ENCODE results near the gene HOXB8.

HOXB8 gene

DNA sequence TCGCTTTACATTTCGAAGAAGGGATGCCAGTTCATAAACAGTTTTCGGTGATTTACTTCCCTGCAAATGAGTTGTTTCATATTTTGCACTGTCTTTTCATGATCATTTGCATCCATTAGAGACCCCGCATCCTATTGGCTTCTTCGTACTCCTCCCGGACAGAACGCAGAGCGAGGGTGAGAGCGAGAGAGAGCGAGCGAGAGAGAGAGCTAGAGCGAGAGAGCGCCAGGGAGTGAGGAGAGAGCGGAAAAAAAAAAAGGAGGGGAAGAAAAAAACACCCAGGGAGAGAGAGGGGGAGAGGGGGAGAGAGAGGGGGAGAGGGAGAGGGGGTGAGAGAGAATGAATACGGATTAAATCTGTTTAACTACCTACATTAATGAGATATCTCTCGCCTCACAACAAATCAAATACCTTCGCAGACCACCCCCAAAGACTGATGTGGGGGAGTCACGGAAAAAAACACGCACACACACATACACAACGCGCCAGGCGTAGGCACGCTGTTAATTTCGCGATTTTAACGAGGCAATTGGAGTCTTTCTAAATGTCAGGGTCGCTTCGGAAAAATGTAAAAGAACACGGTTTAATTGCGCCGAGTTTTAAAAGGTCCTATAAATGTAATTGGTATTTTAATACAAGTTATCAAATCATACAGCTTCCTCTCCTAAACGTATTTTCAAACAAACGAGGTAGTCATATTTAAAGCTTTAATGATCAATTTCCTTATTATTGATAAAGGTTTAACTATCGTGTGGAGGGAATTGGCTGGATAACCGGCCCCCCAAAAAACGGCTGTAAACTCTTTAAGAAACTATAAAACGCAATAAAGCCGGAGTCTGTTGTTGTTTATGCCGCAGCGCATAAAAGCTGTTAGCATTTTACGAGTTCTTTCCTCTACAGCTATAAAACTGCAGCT, at the start of gene HOXB8:
Gene HOXB8 (minus strand): TSS at position 246 of the 916 bp plus-strand sequence. CDS start 588 bp downstream, outside the sequence.
- DNase-seq, result no peak

DNA sequence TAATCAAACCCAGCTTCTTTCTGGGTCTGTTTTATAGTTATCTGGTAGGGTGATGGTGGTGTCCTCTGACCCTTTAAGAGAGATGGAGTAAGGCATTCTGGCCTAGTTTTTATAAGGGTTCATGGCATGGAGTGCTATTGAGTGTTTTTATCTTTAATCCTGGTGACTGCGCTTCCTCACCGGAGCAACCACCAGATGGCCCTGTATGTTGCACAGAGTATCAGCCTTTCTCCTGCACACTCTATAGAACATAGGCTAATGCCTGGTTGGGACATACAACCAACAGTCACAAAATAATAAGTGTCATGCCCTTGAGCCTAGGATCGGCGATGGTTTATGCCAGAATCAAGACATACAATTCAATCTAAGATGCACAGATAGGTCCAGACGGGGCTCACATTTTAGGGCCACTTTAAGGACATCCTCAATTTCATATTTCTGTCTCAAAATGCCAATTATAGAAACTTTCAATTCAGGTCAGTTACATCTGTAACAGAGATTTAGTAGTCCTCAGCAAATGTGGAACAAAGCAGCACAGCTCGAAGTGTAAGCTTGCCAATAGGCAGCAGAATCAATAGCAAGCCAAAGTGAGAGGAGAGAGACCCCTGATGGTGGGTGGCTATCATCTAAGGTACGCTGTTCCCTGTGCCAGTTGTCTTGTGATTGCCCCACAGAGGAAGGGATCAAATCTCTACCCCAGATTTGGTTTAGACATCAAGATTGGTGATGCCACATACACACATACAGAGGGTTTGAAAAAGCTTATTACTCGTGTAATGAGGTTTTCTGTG, 48.2 kb upstream of the HOXB8 start:
- no peak for DNase-seq

DNA sequence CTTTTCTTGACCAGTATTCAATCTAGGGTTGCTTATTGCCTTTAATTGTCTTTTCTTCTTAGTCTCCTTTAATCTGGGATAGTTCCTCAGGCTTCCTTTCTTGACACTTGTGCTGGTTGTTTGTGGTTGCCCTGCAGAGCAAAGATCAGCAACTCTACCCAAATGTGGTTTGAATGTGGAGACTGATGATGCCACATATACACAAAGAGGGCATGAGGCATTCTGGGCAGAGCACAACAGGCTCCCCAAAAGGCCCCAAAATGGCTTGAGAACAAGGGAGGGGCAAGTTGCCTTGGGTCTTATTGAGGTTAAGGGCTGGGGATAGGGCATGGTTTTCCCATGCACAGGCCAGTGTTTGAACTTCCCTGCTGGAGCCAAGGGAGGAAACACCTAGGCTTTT, 40.8 kb upstream of the HOXB8 start:
- DNase-seq, result no peak

DNA sequence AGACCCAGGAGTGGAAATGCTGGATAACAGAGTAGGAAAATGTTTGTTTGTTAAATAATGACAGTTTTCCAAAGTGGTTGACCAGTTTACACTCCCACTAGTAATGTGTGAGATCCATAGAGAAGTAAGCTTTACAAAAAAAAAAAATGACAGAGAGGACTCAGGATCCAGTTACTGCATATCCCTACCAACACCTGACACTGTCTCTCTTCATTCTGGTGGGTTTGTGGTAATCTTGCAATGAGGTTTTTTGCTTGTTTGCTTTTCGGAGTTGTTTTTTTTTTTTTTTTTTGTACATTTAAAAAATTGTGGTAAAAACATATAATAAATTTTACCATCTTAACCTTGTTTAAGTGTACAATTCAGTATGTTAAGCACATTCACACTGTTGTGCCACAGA, 34.6 kb upstream of the HOXB8 start:
- no peak for DNase-seq

DNA sequence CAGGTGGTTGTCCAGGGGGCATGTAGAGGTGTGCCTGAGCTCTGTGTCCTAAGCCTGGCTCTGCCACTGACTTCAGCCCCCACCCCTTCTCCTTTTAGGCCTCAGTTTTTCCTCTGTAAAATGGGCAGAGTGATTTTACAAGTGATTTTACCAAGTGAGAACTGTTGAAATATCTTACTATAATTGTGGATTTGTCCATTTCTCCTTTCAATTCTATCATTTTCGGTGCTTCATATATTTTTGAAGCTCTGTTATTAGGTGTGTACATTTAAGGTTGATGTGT, 32.8 kb upstream of the HOXB8 start:
- DNase-seq, result no peak

DNA sequence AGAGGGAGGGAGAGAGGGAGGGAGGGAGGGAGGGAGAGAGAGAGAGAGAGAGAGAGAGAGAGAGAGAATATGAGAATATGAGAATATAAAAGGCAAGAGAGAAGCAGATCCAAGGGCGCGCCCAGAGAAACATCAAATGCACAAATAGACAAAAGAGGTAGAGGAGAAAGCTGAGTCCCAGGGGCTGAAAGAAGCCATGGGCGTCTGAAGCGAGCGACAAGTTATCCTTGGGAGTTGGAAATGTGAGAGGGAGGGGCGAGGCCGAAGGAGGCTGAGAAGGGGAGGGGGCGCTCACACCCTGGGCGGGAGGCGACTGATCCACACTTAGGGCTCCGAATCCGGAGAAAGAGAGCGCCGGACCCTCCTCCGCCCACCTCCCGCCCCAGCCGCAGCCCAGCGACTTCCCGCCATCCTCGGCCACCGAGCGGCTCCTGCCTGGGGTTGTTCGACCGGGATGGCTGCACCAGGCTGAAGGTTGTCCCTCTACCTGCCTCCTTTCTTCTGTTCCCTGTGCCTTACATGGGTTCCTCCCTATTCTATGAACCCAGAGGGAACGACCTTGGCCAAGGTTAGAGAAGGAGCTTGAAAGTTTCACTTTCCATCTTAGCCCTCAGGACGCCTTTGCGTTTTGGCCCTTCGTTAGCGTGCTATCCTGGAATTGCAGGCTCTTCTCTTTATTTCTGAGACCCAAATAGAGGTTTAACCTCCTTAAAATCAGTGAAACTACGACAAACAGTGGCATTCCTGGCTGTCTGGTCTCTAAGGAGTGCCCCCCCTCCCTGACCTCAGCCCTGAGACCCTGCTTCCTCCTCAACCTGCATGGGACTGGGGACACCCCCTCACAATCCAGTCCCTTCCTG, 32.2 kb upstream of the HOXB8 start:
- no peak for DNase-seq

DNA sequence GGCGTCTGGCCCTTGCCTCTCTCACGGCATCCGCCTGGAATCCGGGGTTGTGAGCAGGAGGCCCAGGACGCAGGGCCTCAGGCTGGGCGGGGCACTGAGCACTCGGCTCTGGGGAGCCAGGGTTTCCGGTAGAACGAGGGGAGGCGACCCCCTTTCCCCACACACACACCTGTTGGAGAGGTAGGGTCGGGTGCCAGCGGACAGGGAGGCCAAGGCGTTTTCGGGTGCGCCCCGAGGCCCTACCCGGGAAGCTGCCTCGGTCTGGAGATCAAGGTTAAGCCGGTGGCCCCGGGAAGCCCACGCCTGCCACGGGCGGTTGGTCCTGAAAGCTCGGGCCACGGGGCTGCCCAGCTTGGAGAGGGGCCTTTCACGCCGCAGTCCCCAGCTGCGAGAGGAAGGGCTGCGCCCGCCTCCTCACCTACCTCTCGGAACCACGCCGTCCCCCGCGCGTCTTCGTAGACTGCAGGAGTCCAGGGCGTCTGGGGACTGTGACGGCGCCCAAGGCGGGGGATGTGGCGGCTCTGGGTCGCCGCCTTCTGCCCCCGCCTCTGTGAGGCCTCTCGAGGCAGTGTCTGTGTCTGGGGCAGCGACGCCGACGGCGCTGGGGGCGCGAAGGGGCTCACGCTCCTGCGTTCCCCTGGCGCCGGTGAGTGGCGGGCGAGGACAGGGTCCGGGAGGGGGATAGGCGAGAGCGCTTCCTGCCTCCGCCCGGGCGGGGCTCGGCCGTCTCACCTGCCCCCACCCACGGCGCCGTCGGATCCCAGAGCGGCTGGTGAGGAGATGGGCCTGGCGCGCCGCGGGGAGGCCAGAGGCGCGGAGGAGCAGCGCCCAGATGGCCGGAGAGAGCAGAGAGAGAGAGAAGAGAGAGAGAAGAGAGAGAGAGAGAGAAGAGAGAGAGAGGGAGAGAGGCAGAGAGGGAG, 31.4 kb upstream of the HOXB8 start:
- DNase-seq, result peak in 1 of 2 experiments; percentile 21

DNA sequence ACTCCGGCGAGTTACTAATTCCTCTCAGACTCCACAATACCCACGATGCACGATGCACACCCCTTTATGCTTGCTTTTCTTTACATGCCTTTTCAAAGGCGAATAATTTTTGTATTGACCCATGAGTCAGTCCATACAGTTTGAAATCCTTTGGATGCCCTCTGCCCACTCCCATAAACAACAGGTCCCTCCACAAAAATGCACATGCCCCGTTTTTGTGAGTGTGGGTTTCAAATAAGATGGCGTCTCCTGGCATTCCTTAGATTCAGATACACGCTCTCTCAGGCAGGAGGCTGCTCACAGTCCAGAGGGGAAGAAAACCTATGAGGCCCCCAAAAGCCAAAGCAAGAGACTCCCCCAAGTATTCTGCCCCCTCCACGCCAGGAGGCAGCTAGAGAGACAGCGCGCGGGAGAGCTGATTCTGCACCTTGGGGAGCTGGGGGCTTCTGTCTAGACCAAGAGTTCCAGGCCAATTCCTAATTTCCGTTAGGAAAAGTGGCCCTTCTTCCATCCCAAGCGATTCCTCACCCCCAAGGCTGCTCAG, 30.6 kb upstream of the HOXB8 start:
- no peak for DNase-seq

DNA sequence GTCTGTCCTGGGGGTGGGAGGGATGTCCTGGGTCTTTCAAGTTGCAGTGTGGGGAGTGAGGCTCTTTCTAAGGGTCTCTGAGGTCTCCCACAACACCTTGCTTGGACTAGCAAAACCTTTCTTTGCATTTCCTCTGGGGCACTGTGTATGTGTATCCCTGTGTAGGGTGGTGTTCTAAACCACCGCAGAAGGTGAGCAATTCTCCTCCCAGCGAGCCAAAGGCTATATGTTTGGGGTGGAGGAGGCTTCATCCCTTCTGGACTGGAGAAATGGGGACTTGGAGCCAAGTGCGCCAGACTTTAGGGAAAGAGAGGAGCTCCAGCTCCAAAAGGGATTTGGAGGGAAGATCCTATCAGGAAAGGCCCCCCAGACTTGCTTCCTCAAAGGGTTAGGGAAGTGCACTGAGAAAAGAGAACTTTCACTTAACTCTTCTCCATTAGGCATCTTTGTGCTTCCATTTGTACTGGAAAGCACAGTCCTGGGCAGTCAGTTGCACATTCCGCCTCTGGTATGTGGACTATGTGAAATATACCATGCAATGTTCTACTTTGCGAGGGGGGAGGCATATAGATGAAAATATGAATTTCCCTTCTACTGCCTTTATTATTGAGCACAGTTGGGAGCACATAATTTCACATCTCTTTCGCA, 29.9 kb upstream of the HOXB8 start:
- no peak for DNase-seq

DNA sequence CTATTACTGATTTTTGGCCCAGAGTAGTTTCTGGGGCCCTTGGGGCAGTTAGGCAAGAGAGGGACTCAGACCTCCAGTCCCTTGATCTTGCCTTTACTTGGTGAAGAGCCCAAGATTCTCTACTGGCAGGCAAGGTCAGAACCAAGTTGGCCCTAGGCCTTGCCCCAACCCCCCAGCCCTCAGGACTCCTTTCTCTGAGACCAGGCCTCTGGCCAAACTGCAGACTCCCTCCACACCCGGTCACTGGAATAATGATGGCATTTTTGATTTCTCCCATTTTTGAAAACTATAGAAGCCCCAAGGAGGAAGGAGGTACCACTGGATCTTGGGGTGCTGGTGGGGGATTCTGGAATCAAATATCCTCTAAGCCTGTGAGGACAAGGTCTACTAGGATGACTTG, 29.1 kb upstream of the HOXB8 start:
- DNase-seq, result no peak

DNA sequence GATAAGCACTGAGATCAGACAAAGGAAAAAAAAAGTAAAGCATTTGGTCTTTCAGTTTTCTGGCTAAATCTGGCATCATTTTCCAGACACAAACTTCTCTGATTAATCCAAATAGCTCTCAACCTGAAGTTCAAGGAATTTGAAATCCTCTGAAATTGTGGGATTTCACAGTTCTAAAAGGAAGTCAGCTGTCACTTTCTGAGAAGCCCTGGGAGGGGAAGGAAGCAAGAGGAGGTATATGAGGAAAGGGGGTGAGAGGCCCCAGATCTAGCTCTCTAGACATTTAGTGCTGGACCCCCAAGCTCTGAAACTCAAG, 28.6 kb upstream of the HOXB8 start:
- DNase-seq, result no peak

DNA sequence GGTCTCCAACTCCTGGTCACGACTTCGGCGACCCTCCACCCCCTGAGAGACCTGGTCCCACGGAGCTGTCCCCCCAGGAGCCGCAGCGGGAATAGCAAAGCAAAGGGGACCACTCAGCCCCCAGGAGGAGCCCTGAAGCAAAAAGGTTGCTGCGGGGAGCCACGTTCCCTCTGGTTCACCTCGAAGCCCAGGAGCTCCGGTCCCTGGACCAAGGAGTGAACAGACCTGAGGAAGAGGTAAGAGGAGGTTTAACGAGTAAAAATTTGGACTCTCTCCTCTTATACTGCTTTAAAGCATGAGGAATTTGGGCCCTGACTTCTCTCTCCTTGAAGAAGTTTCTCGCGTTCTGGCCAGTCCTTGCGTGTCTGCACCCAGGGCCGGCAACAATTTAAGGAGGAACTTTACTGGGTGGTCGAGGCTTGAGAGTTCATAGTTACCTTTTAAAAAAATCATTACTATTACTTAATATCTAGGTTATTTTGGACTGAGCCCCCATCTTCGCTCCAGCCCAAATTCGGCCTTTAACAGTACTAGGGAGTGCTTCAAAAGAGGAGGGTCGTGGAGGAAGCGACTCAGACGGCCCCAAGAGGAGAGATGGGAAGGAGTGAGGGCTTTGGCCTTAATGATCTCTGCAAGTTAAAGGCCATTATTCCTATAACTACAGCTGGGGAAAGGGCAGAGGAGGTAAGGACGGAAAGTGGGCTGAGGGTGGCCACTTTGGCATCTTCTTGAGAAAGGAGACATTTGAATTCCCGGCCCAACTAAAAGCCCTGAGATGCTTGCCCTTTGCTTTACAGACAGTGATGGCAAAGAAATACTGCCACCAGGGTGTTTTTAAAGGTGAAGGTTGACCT, 28.0 kb upstream of the HOXB8 start:
- DNase-seq, result no peak

DNA sequence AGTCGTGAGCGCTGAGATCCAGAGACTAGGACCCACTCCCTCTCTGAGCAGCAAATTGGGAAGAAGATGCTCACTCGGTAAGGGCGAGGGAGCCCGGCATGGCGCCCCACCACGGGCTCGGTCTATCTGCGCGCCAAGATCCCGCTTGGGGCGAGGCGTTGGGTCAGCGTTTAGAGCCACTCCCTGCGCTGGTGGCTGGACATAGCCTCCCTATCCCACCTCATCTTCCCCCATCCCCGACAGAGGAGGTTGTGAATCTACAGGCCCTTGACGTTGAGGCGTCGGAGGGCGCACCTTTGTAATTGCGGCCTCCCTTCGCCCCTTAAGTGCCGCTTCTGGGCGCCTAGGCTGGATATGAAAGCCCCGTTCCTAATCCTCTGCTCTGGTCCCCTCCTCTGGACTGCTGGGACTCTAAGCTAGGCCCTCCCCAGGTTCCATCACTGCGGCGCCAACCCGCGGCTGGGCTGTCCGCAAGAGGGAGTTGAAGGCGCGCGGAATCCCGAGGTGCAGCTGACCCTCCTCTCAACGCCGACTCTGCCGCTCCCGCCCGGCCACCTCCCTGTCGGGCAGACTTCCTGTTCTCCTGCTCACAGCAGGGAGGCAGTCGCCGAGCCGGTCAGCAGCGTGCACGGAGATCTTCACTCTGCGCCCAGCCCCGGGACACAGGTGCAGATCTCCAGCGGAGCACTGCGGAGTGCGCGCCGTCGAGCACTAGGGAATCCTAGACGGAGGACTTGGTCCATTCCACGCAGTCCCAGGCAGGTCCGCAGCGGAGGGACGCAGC, 27.2 kb upstream of the HOXB8 start:
- no peak for DNase-seq

DNA sequence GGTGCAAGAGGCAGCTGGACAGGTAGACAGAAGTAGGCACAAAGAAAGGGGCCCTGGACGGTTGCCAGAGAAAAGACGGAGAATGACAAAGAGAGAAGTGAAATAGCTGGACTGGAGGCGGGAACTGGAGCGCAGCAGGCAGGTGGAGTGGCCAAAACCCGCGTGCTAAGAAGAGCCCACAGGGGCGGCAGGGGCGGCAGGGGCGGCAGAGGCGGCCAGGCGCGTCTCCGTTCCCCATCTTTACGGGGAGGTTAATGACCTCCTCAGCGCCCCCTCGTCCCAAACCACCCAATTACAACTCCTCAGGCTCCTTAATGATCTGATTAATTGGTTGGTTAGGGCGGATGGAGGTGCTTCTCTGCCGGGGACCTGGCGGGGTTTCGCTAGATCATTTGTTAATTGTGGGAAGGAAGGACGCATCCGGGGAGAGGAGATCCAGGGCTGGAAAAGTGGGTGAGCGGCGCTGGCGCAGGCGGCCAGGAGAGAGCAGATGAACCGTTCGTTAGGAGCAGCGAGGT, 26.5 kb upstream of the HOXB8 start:
- DNase-seq, result no peak

DNA sequence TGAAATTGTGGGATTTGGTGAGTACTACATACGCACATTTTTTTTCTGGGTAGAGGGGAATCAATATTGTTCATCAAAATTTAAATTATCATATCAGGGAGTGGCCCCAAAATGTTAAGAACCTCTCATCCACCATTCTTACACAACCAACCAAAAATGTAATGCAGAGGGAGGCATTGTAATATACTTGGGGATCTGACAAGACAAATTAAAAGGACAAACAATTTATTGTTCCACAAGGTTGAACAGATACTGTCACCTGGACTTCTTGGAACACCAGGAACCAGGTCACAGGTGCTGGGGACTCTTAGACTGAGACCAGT, 25.7 kb upstream of the HOXB8 start:
- no peak for DNase-seq

DNA sequence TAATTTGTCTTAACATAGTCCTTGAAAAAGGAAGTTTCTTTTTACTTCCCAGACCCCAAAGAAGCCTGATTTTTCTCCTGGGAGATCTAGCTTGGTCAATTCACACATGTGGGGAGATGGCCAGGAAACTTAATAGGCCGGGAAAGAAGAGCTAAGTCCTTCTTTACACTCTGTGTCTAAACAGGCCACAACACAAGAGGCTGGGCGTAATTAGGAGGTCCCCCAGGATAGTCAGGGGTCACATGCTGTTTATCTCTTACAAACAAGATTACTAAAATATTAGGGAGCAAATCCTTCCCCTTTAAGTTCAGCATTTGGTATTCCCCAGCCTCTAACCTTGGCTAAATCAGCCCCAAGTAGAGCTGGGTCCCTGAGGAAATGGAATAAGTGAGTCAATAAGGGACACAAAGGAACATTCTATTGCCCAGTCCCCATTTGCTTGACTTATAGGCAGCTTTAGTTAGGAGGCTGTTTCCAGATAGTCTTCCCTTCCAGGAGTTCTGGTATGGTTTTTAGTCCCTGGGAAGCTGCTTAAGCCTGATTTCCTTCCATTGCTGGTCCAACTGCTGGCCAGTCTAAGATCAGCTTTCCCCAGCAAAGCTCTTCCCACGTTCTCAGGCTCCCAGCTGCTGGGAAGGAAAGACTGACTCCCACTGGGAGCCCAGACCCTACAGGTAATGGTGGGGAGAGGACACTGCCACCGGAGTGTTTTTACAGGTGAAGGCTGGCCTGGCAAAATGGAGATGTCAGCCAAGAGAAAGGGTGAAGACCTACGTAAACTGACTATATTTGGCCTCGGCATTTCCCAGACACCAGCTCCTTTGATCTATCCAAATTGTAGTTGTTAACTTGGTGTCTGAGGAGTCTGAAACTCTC, 25.1 kb upstream of the HOXB8 start:
- no peak for DNase-seq

DNA sequence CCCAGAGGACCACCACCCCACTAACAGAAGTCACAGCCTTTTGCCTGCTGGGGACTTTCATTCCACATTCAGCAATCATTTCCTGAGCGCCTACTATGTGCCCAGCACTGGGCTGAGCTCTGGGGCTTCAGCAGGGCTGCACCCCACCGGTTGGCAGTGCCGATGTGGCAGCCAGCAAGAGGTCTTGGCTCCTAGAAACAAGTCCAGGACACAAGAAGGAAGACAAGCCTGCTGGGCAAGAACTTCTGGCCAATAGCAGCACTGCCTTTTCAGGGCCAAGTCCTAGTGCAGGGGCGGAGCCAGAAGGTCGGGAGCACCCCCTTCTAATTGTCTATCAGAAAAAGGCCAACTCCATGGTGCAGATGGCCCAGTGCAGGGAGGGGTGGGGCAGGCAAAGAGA, 24.0 kb upstream of the HOXB8 start:
- no peak for DNase-seq

Measured in activated CD4-positive, alpha-beta T cell treated with anti-CD3 and anti-CD28 coated beads, Interleukin-2, amount 50 U/mL, for 48 hours (primary cell).